GM23248 (cell line): ENCODE data around the gene BRD8. TPM values are rescaled to one million over a fixed set of nuclear protein-coding genes. Genes with fewer than 3 reads are reported as not detected.

Source experiments
- DNase-seq: peaks from one replicate; pipeline ENCODE4 v3.0.0-alpha.2; 2015
- H2AFZ ChIP-seq: fragments of 200-600 bp; sonication (generic); 2 replicates; pipeline ENCODE4 v1.6.1; 2016; ENCODE audit warnings: antibody characterized with exemption
- H3F3A ChIP-seq: fragments of 200-600 bp; sonication (generic); 2 replicates; pipeline ENCODE4 v1.6.1; 2016; ENCODE audit warnings: mild to moderate bottlenecking, antibody characterized with exemption, mixed run types; ENCODE audit not compliant: insufficient read depth
- H3K27ac ChIP-seq: fragments of 200-600 bp; sonication (generic); 2 replicates; pipeline ENCODE4 v1.5.1; 2016; ENCODE audit warnings: mild to moderate bottlenecking
- H3K27me3 ChIP-seq: fragments of 200-600 bp; sonication (generic); replicated peaks from 2 replicates; pipeline ENCODE4 v1.6.1; 2016; ENCODE audit warnings: mild to moderate bottlenecking; ENCODE audit not compliant: insufficient read depth
- H3K36me3 ChIP-seq: fragments of 200-600 bp; sonication (generic); 2 replicates; pipeline ENCODE4 v1.6.1; 2016; ENCODE audit warnings: low read depth, mild to moderate bottlenecking
- H3K4me1 ChIP-seq: fragments of 200-600 bp; sonication (generic); 2 replicates; pipeline ENCODE4 v1.6.1; 2016; ENCODE audit warnings: mild to moderate bottlenecking; ENCODE audit not compliant: insufficient read depth
- H3K4me2 ChIP-seq: fragments of 200-600 bp; sonication (generic); one replicate; pipeline ENCODE4 v1.6.1; 2016; ENCODE audit warnings: mild to moderate bottlenecking; ENCODE audit not compliant: unreplicated experiment
- H3K4me3 ChIP-seq: fragments of 200-600 bp; sonication (generic); 2 replicates; pipeline ENCODE4 v1.5.1; 2016; ENCODE audit warnings: mild to moderate bottlenecking
- H3K79me2 ChIP-seq: fragments of 200-600 bp; sonication (generic); 2 replicates; pipeline ENCODE4 v1.6.1; 2016; ENCODE audit warnings: mild to moderate bottlenecking; ENCODE audit not compliant: insufficient read depth
- H3K9ac ChIP-seq: fragments of 200-600 bp; sonication (generic); 2 replicates; pipeline ENCODE4 v1.6.1; 2016; ENCODE audit warnings: mild to moderate bottlenecking
- H3K9me2 ChIP-seq: fragments of 200-600 bp; sonication (generic); 2 replicates; pipeline ENCODE4 v1.6.1; 2016; ENCODE audit warnings: mixed run types, mild to moderate bottlenecking, moderate library complexity; ENCODE audit not compliant: insufficient read depth
- H3K9me3 ChIP-seq: fragments of 200-600 bp; sonication (generic); one replicate; pipeline ENCODE4 v1.6.1; 2017; ENCODE audit warnings: low read depth
- H4K20me1 ChIP-seq: fragments of 200-600 bp; sonication (generic); 2 replicates; pipeline ENCODE4 v1.6.0; 2016; ENCODE audit not compliant: insufficient read depth
- EZH2 ChIP-seq: fragments of 200-600 bp; sonication (generic); IDR thresholded peaks from 2 replicates; pipeline ENCODE4 v1.6.1; 2018; ENCODE audit warnings: antibody characterized with exemption, mild to moderate bottlenecking; ENCODE audit not compliant: insufficient read depth, poor library complexity, severe bottlenecking
- EZH2phosphoT487 ChIP-seq: fragments of 200-600 bp; sonication (generic); IDR thresholded peaks from 2 replicates; pipeline ENCODE4 v1.6.1; 2018; ENCODE audit warnings: antibody characterized with exemption, moderate library complexity, mild to moderate bottlenecking, low read depth; ENCODE audit not compliant: insufficient read depth
- WGBS, 2 experiments: methylation state at CpG; one replicate each; pipeline ENCODE4 v1.1.6; 2015 to 2017; ENCODE audit warnings: low lambda C conversion rate in 2 of 2, low coverage in 1 of 2; ENCODE audit errors: missing lambda C conversion rate in 2 of 2; 5-methylcytosine and 5-hydroxymethylcytosine counted together
- in situ Hi-C: fragments of 300-500 bp; cut with MboI; formaldehyde crosslinking; loops from 2 replicates; pipeline ENCODE4 v1.15.0; 2020
- polyA plus RNA-seq: library from polyadenylated mRNA; unstranded; fragments of >200 nt; fragmentation: Nextera tagmentation; extraction: Ambion mirVana; gene quantifications from 2 replicates; pipeline ENCODE4 v1.2.1, GENCODE V29; 2016
- small RNA-seq: library from RNA; depleted of rRNA; stranded (forward); fragments of <200 nt; gene quantifications from one replicate; pipeline ENCODE3, GENCODE V24; 2014; ENCODE audit warnings: low read depth, low replicate concordance
- total RNA-seq: library from RNA; depleted of rRNA; stranded (reverse); fragments of >200 nt; shearing (Covaris generic); gene quantifications from 2 replicates; pipeline ENCODE4 v1.2.3, GENCODE V29; 2014; rRNA removed

BRD8 gene
- total and polyA plus RNA-seq, 2 experiments from 2014 or later: 49.5 to 64.7 TPM

DNA sequence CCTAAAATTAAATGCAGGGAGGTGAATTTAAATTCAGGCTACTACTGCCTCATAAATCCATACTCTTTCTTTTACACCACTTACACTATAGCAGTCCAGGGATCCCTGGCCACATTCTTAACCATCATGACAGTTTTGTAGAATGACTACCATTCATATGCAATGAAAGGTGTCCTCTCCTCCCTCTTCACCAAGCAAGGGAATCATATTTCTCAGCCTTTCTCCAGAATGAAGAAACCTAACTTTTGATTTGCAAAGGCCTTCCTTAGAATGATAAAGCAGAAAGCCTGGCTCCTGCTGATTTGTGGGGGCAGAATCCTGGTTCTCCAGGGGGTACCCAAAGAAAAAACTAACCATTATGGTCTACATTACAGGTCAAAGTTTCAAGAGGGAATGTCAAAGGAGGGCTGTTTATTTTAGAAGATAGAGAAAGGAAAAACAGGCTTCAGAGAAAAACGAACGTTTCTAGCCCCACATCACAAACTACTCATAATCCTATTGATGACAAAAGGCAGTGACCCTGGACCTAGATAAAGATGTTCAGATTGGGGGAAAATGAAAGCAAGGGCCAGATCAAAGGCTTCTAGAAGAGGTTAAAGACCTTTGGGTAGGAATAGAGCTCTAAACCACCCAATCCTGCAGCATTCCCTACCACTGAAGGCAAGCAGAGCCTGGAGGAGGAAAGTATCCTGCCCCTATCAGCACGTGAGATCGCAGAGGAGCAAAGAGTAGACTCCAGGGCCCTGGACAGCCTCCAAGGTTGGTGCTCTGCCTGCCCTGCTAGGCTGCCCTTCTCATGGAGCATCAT lies 83.1 kb downstream of the BRD8 start:
- in situ Hi-C loops: no loop called here
- no peak for TF ChIP-seq EZH2phosphoT487
- TF ChIP-seq EZH2: no peak
- WGBS, 2 experiments: 26 to 27% methylated on average over 4 of the region's 4 CpGs

GRCh38 chr5:138093036-138093435 lies 85.4 kb downstream of the BRD8 start:
- no peak overlapping the region for H3K4me2 ChIP-seq
- H3K79me2 ChIP-seq: no peaks in the 10 kb centered on the region
- H2AFZ ChIP-seq: no peak overlapping the region
- DNase-seq: no peak
- TF ChIP-seq EZH2 (no peak), EZH2phosphoT487 (no peak)
- no peaks in the 10 kb centered on the region for H3K9me2 ChIP-seq
- H4K20me1 ChIP-seq: no peaks in the 10 kb centered on the region
- H3K27ac ChIP-seq: no peak overlapping the region
- no peaks in the 10 kb centered on the region for H3K9me3 ChIP-seq
- no peaks in the 10 kb centered on the region for H3K36me3 ChIP-seq
- WGBS, 2 experiments: 26 to 36% methylated on average over 1 of the region's 1 CpG
- in situ Hi-C loops: no loop called here
- peaks cover 76% of the 10 kb centered on the region for H3K27me3 ChIP-seq
- H3F3A ChIP-seq: no peaks in the 10 kb centered on the region
- no peak overlapping the region for H3K9ac ChIP-seq
- H3K4me1 ChIP-seq: no peaks in the 10 kb centered on the region
- H3K4me3 ChIP-seq: no peak overlapping the region

More for the DNA sequence above, 83.1 kb downstream of the BRD8 start:
- Histone ChIP-seq H3K9me3 (no peaks in the 10 kb centered on the region), H3K9ac (no peak overlapping the region), H3K4me1 (no peaks in the 10 kb centered on the region), H2AFZ (no peak overlapping the region), H3K79me2 (no peaks in the 10 kb centered on the region), H3F3A (no peaks in the 10 kb centered on the region), H3K27me3 (peaks cover 62% of the 10 kb centered on the region), H3K4me2 (no peak overlapping the region), H3K36me3 (no peaks in the 10 kb centered on the region), H3K4me3 (no peak overlapping the region), H3K27ac (no peak overlapping the region), H3K9me2 (no peaks in the 10 kb centered on the region), H4K20me1 (no peaks in the 10 kb centered on the region)
- DNase-seq: no peak

DNA sequence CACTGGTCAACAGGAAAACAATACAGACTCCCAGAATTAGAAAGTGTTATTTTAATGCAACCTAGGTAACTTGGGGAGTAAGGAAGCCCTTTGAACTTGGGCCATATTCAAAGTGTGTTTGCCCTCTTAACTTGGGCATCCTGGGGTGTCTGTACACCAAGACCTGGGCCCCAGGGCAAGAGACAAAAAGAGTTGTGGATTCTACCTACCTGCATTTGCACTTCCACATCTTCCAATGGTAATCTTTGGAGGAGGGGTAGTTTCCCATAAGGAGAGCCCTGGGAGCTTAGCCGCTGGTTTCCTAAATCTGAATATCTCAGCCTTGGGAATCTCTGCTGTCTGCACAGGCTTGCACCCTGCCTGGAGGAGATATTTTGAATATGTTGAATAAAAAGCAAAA lies 86.1 kb downstream of the BRD8 start:
- DNase-seq: no peak
- no peaks in the 10 kb centered on the region for H3K36me3 ChIP-seq
- peaks cover 77% of the 10 kb centered on the region for H3K27me3 ChIP-seq
- no peak overlapping the region for H3K27ac ChIP-seq
- in situ Hi-C loops: no loop called here
- no peaks in the 10 kb centered on the region for H4K20me1 ChIP-seq
- no peak for TF ChIP-seq EZH2
- no peak for TF ChIP-seq EZH2phosphoT487
- 53 to 65% methylated on average over 1 of the region's 1 CpG for WGBS, 2 experiments
- H3K4me2 ChIP-seq: no peak overlapping the region
- no peaks in the 10 kb centered on the region for H3F3A ChIP-seq
- no peak overlapping the region for H3K9ac ChIP-seq
- H3K9me2 ChIP-seq: no peaks in the 10 kb centered on the region
- H3K79me2 ChIP-seq: no peaks in the 10 kb centered on the region
- no peaks in the 10 kb centered on the region for H3K9me3 ChIP-seq
- H3K4me3 ChIP-seq: no peak overlapping the region
- no peaks in the 10 kb centered on the region for H3K4me1 ChIP-seq
- no peak overlapping the region for H2AFZ ChIP-seq

- H3K79me2 ChIP-seq: no peaks in the 10 kb centered on the region
- no peaks in the 10 kb centered on the region for H3K9me3 ChIP-seq
- H3K36me3 ChIP-seq: no peaks in the 10 kb centered on the region
- H3F3A ChIP-seq: no peaks in the 10 kb centered on the region
- H3K27me3 ChIP-seq: peaks cover 72% of the 10 kb centered on the region
- in situ Hi-C loops: no loop called here
- H3K9ac ChIP-seq: no peak overlapping the region
- no peak overlapping the region for H2AFZ ChIP-seq
- WGBS, 2 experiments: 30 to 35% methylated on average over 4 of the region's 4 CpGs
- no peaks in the 10 kb centered on the region for H4K20me1 ChIP-seq
- H3K27ac ChIP-seq: no peak overlapping the region
- H3K4me1 ChIP-seq: no peaks in the 10 kb centered on the region
- no peaks in the 10 kb centered on the region for H3K9me2 ChIP-seq
- H3K4me3 ChIP-seq: no peak overlapping the region
- no peak overlapping the region for H3K4me2 ChIP-seq
- TF ChIP-seq EZH2 (no peak), EZH2phosphoT487 (no peak)
- no peak for DNase-seq
Measured at GRCh38 chr5:138091685-138092084, 86.7 kb downstream of the BRD8 start.

Small RNA genes lying within 50 kb of the gene (small RNA-seq; reads per million reads assigned to genes)
- gene RNU6-460P (not detected), gene RNU6-888P (not detected)

Other genes starting within 250 kb of the BRD8 start
- 19.0 and 26.2 TPM in 2 replicates for gene FAM13B, start 145.6 kb downstream of the BRD8 start, total RNA-seq
- 13.7 and 15.6 TPM in 2 replicates for gene FAM13B, start 145.6 kb downstream of the BRD8 start, polyA plus RNA-seq
- not detected in 2 replicates for gene WNT8A, start 94.6 kb downstream of the BRD8 start, total RNA-seq
- not detected in 2 replicates for gene WNT8A, start 94.6 kb downstream of the BRD8 start, polyA plus RNA-seq
- not detected in 2 replicates for gene NME5, start 39.2 kb downstream of the BRD8 start, total RNA-seq
- not detected in 2 replicates for gene NME5, start 39.2 kb downstream of the BRD8 start, polyA plus RNA-seq
- 26.0 and 27.3 TPM in 2 replicates for gene KIF20A, start 482 bp upstream of the BRD8 start, total RNA-seq
- 26.0 and 28.2 TPM in 2 replicates for gene KIF20A, start 482 bp upstream of the BRD8 start, polyA plus RNA-seq
- 29.1 and 30.5 TPM in 2 replicates for gene CDC23, start 34.7 kb upstream of the BRD8 start, total RNA-seq
- 32.5 and 36.5 TPM in 2 replicates for gene CDC23, start 34.7 kb upstream of the BRD8 start, polyA plus RNA-seq
- gene GFRA3, start 96.0 kb upstream of the BRD8 start, total RNA-seq: not detected in 2 replicates
- not detected in 2 replicates for gene GFRA3, start 96.0 kb upstream of the BRD8 start, polyA plus RNA-seq
- gene CDC25C, start 153.2 kb upstream of the BRD8 start, total RNA-seq: 4.5 and 5.9 TPM in 2 replicates
- gene CDC25C, start 153.2 kb upstream of the BRD8 start, polyA plus RNA-seq: 2.9 and 4.4 TPM in 2 replicates
- gene FAM53C, start 159.6 kb upstream of the BRD8 start, total RNA-seq: 26.8 and 34.8 TPM in 2 replicates
- gene FAM53C, start 159.6 kb upstream of the BRD8 start, polyA plus RNA-seq: 25.5 and 26.7 TPM in 2 replicates
- 26.8 and 28.3 TPM in 2 replicates for gene KDM3B, start 174.1 kb upstream of the BRD8 start, total RNA-seq
- gene KDM3B, start 174.1 kb upstream of the BRD8 start, polyA plus RNA-seq: 9.8 and 12.6 TPM in 2 replicates